ENCODE measurements around the gene GSE1. TPM values are rescaled to one million over a fixed set of nuclear protein-coding genes. Genes with fewer than 3 reads are reported as not detected.

Gene GSE1
- total RNA-seq, 1 experiment from 2014 or later: 1.9 TPM

DNA sequence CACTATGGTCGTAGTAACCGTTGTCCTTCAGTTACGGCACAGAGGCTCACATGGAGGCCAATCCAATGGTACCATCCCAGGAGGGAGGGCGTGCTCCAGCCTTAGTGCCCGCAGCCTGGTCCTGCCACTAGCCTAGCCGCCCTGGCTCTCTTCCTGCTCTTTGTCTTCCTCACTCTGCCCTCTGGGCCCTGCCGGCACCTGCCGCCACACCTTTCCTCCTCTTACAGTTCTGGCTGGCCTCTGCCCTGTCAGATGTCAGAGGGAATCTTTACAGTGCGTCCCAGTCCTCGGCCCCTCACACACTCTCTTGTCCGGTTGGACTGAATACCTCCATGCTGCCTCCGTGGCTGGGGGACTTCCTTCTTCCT lies 52.2 kb downstream of the GSE1 start:
- H3K9me2 ChIP-seq (replicated peaks; ENCODE audit: insufficient read depth, low read length): no peaks in the 10 kb centered on the region
- H3K4me1 ChIP-seq (ENCODE audit: low read length): no peaks in the 10 kb centered on the region
- H4K20me1 ChIP-seq (ENCODE audit: insufficient read depth, low read depth, low read length): 0 out of 2 replicates have a peak, but pooled peaks cover 4% of the 10 kb centered on the region
- H3K9me3 ChIP-seq (ENCODE audit: low read length): no peaks in the 10 kb centered on the region
- DNase-seq: no peak
- no peaks in the 10 kb centered on the region for H3K36me3 ChIP-seq (ENCODE audit: insufficient read depth, low read length)
- H2AFZ ChIP-seq (ENCODE audit: low read length): no peak overlapping the region
- no peak overlapping the region for H3K9ac ChIP-seq (ENCODE audit: low read length)
- no peaks in the 10 kb centered on the region for H3K79me2 ChIP-seq (ENCODE audit: low read length)
- no peak overlapping the region for H3K4me3 ChIP-seq (ENCODE audit: low read length)
- H3K27ac ChIP-seq (ENCODE audit: low read length): no peak overlapping the region
- no peaks in the 10 kb centered on the region for H3K27me3 ChIP-seq (ENCODE audit: low read length)
- no peak overlapping the region for H3K4me2 ChIP-seq (ENCODE audit: low read depth, low read length, poor library complexity, severe bottlenecking)

DNA sequence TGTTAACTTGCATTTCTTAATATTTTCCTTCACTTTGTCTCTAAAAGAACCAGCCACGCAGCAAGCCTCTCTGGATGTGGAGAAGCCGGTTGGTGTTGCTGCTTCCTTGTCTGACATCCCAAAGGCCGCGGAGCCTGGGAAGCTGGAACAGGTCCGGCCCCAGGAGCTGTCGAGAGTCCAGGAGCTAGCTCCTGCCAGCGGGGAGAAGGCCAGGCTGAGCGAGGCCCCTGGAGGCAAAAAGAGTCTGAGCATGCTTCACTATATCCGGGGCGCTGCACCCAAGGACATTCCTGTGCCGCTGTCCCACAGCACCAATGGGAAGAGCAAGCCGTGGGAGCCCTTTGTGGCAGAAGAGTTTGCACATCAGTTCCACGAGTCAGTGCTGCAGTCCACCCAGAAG lies 52.8 kb downstream of the GSE1 start:
- H3K4me1 ChIP-seq (ENCODE audit: low read length): no peaks in the 10 kb centered on the region
- no peak overlapping the region for H3K4me2 ChIP-seq (ENCODE audit: low read depth, low read length, poor library complexity, severe bottlenecking)
- H3K9me2 ChIP-seq (replicated peaks; ENCODE audit: insufficient read depth, low read length): no peaks in the 10 kb centered on the region
- no peaks in the 10 kb centered on the region for H3K79me2 ChIP-seq (ENCODE audit: low read length)
- no peaks in the 10 kb centered on the region for H3K36me3 ChIP-seq (ENCODE audit: insufficient read depth, low read length)
- 0 out of 2 replicates have a peak, but pooled peaks cover 4% of the 10 kb centered on the region for H4K20me1 ChIP-seq (ENCODE audit: insufficient read depth, low read depth, low read length)
- no peak overlapping the region for H3K27ac ChIP-seq (ENCODE audit: low read length)
- H3K9me3 ChIP-seq (ENCODE audit: low read length): no peaks in the 10 kb centered on the region
- H3K9ac ChIP-seq (ENCODE audit: low read length): no peak overlapping the region
- no peaks in the 10 kb centered on the region for H3K27me3 ChIP-seq (ENCODE audit: low read length)
- no peak overlapping the region for H3K4me3 ChIP-seq (ENCODE audit: low read length)
- DNase-seq: no peak
- H2AFZ ChIP-seq (ENCODE audit: low read length): no peak overlapping the region

DNA sequence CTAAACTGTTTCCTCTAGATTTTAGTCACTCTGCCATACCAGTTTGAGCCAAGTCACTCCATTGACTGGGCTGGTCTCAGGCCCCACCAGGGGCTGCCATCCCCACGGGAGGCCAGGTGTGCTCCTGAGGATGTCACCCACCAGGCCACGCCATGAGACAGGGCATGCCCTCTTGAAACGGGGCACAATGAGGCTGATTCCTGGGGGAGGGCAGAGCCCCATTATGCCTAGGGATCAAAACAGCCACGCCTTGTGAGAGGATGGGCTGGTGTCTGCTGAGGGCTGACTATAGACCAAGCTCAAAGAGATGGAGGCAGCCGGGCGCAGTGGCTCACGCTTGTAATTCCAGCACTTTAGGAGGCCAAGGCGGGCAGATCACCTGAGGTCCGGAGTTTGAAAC lies 54.1 kb downstream of the GSE1 start:
- H2AFZ ChIP-seq (ENCODE audit: low read length): no peak overlapping the region
- no peak overlapping the region for H3K4me2 ChIP-seq (ENCODE audit: low read depth, low read length, poor library complexity, severe bottlenecking)
- no peaks in the 10 kb centered on the region for H3K4me1 ChIP-seq (ENCODE audit: low read length)
- no peak overlapping the region for H3K27ac ChIP-seq (ENCODE audit: low read length)
- no peaks in the 10 kb centered on the region for H3K9me3 ChIP-seq (ENCODE audit: low read length)
- no peaks in the 10 kb centered on the region for H3K79me2 ChIP-seq (ENCODE audit: low read length)
- H3K9me2 ChIP-seq (replicated peaks; ENCODE audit: insufficient read depth, low read length): no peaks in the 10 kb centered on the region
- H3K4me3 ChIP-seq (ENCODE audit: low read length): no peak overlapping the region
- no peaks in the 10 kb centered on the region for H3K27me3 ChIP-seq (ENCODE audit: low read length)
- no peak for DNase-seq
- H4K20me1 ChIP-seq (ENCODE audit: insufficient read depth, low read depth, low read length): 0 out of 2 replicates have a peak, but pooled peaks cover 4% of the 10 kb centered on the region
- no peak overlapping the region for H3K9ac ChIP-seq (ENCODE audit: low read length)
- no peaks in the 10 kb centered on the region for H3K36me3 ChIP-seq (ENCODE audit: insufficient read depth, low read length)

DNA sequence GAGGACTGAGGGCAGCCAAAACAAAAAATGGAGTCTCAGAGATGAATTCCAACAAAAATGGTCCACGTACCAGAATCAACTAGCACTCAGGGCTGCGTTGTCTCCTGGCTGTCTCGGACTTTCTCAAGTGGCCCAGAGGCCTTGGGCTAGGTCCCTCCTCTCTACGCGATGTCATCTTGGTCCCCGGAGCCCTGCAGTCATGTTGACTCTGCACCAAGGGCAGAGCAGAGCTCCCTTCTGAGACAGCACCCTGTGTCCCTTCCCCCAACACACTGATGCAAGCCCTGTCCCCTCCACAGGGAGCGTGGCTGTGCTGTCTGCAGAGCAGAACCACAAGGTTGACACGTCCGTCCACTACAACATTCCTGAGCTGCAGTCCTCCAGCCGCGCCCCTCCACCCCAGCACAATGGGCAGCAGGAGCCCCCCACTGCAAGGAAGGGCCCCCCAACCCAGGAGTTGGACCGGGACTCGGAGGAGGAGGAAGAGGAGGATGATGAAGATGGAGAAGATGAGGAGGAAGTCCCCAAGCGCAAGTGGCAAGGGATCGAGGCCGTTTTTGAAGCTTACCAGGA lies 54.8 kb downstream of the GSE1 start:
- Histone ChIP-seq H3K36me3 (ENCODE audit: insufficient read depth, low read length) (no peaks in the 10 kb centered on the region), H3K27me3 (ENCODE audit: low read length) (no peaks in the 10 kb centered on the region), H3K9me3 (ENCODE audit: low read length) (no peaks in the 10 kb centered on the region), H3K4me1 (ENCODE audit: low read length) (no peaks in the 10 kb centered on the region), H3K9ac (ENCODE audit: low read length) (no peak overlapping the region), H3K9me2 (replicated peaks; ENCODE audit: insufficient read depth, low read length) (no peaks in the 10 kb centered on the region), H2AFZ (ENCODE audit: low read length) (no peak overlapping the region), H4K20me1 (ENCODE audit: insufficient read depth, low read depth, low read length) (0 out of 2 replicates have a peak, but pooled peaks cover 4% of the 10 kb centered on the region), H3K27ac (ENCODE audit: low read length) (no peak overlapping the region), H3K79me2 (ENCODE audit: low read length) (no peaks in the 10 kb centered on the region), H3K4me3 (ENCODE audit: low read length) (no peak overlapping the region), H3K4me2 (ENCODE audit: low read depth, low read length, poor library complexity, severe bottlenecking) (no peak overlapping the region)
- no peak for DNase-seq

DNA sequence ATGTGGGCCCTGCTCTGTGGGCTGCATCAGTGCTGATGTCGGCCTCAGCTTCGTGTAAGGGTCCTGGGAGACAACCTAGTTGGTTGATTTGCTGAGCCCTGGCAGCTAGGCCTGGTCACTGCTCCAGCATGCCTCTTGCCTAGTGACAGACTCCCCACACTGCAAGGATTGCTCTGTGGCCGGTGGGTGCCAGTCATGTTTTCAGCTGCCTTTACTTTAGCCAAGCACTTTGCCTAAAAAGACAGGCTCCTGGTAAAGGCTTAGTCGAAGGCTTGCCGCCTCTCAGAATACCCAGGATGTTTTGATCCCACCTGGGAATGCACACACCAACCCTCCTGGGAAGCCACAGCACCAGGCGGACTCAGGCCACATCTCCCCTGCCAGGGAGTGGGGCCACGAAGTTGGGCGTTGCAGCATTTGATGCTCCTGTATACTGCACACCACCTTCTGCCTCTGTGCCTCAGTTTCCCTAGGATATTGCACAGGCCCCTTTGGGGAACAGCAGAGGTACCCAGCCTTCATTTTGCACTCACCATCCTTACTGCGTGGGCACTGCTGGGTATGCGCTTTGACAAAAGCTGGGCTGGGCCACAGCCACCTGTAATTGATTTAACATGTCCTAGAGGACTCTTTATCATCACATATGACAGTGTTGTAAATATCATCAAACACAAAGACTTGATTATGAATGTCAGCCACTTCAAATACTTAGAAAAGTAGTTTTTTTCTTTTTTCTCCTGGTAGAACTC lies 55.7 kb downstream of the GSE1 start:
- Histone ChIP-seq H3K9me2 (replicated peaks; ENCODE audit: insufficient read depth, low read length) (no peaks in the 10 kb centered on the region), H3K36me3 (ENCODE audit: insufficient read depth, low read length) (no peaks in the 10 kb centered on the region), H3K4me2 (ENCODE audit: low read depth, low read length, poor library complexity, severe bottlenecking) (no peak overlapping the region), H3K79me2 (ENCODE audit: low read length) (no peaks in the 10 kb centered on the region), H3K27me3 (ENCODE audit: low read length) (no peaks in the 10 kb centered on the region), H2AFZ (ENCODE audit: low read length) (no peak overlapping the region), H3K4me3 (ENCODE audit: low read length) (no peak overlapping the region), H3K9me3 (ENCODE audit: low read length) (no peaks in the 10 kb centered on the region), H4K20me1 (ENCODE audit: insufficient read depth, low read depth, low read length) (0 out of 2 replicates have a peak, but pooled peaks cover 4% of the 10 kb centered on the region), H3K9ac (ENCODE audit: low read length) (no peak overlapping the region), H3K27ac (ENCODE audit: low read length) (no peak overlapping the region), H3K4me1 (ENCODE audit: low read length) (no peaks in the 10 kb centered on the region)
- no peak for DNase-seq

DNA sequence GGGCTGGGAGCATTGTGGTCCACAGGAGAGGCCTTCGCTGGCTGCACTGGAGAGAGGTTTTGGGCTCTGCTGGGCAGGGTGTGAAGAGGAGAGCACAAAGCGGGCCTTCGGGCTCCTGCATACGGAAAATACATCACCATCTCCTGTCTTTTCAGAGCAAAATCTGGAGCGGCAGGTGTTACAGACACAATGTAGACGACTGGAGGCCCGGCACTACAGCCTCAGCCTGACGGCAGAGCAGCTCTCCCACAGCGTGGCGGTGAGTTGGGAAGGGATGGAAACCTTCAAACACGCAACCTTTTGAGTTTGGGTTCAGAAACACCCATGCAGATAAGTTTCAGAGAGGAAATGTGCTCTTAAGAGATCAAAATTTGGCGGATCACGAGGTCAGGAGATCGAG lies 57.7 kb downstream of the GSE1 start:
- Histone ChIP-seq H3K27me3 (ENCODE audit: low read length) (no peaks in the 10 kb centered on the region), H3K4me2 (ENCODE audit: low read depth, low read length, poor library complexity, severe bottlenecking) (no peak overlapping the region), H4K20me1 (ENCODE audit: insufficient read depth, low read depth, low read length) (0 out of 2 replicates have a peak, but pooled peaks cover 4% of the 10 kb centered on the region), H3K9me2 (replicated peaks; ENCODE audit: insufficient read depth, low read length) (no peaks in the 10 kb centered on the region), H3K4me1 (ENCODE audit: low read length) (no peaks in the 10 kb centered on the region), H3K4me3 (ENCODE audit: low read length) (no peak overlapping the region), H3K36me3 (ENCODE audit: insufficient read depth, low read length) (no peaks in the 10 kb centered on the region; the same call in 1 of the 2 replicates), H3K9me3 (ENCODE audit: low read length) (no peaks in the 10 kb centered on the region), H3K9ac (ENCODE audit: low read length) (no peak overlapping the region), H3K27ac (ENCODE audit: low read length) (no peak overlapping the region), H3K79me2 (ENCODE audit: low read length) (no peaks in the 10 kb centered on the region), H2AFZ (ENCODE audit: low read length) (no peak overlapping the region)
- no peak for DNase-seq

DNA sequence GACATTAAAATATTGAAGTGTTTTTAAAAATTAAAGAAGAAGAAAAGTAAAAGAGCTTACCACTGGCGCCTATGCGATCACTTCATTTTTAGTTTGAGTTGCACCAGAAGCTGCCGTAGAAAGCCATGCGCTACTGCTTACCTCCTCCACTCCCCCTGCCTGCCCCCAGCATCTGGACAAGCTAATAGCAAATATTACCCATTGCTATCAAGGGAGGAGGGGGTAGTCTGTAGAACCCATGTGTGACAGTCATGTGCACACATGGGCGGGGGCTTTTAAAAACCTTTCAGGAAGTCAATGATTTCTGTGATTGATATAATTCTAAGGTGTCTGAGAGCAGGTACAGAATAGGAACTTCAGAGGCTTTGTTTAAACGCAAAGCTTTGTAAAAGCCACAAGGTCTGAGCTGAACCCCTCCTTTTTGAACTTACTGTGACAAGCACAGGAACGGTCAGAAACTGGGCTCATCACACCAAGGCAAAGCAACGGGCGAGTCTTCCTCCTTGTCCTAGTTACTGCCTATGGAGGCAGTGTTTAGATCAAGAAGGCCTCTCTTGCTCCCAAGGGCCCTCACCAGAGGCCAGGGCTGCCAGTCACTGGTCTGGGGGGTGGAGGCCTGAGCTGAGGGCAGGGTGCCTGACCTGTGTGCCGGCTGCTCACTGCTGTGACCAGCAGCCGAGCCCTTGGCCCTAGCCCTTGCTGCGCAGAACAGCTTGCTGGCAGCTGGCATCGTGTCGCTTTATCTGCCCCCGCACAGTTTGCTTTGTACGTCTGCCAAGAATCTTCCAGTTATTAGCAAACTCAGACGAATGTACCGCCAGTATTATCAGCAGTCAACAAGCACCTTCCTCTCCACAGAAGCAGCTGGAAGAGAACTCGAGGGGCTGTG lies 60.7 kb downstream of the GSE1 start:
- Histone ChIP-seq H3K27ac (ENCODE audit: low read length) (no peak overlapping the region), H3K9me2 (replicated peaks; ENCODE audit: insufficient read depth, low read length) (no peaks in the 10 kb centered on the region), H3K4me3 (ENCODE audit: low read length) (no peak overlapping the region), H3K4me1 (ENCODE audit: low read length) (no peaks in the 10 kb centered on the region), H3K27me3 (ENCODE audit: low read length) (no peaks in the 10 kb centered on the region), H3K9me3 (ENCODE audit: low read length) (no peaks in the 10 kb centered on the region), H3K36me3 (ENCODE audit: insufficient read depth, low read length) (no peaks in the 10 kb centered on the region; the same call in 1 of the 2 replicates), H3K4me2 (ENCODE audit: low read depth, low read length, poor library complexity, severe bottlenecking) (no peak overlapping the region), H3K79me2 (ENCODE audit: low read length) (no peaks in the 10 kb centered on the region), H4K20me1 (ENCODE audit: insufficient read depth, low read depth, low read length) (0 out of 2 replicates have a peak, but pooled peaks cover 3% of the 10 kb centered on the region), H2AFZ (ENCODE audit: low read length) (no peak overlapping the region), H3K9ac (ENCODE audit: low read length) (no peak overlapping the region)
- DNase-seq: no peak

DNA sequence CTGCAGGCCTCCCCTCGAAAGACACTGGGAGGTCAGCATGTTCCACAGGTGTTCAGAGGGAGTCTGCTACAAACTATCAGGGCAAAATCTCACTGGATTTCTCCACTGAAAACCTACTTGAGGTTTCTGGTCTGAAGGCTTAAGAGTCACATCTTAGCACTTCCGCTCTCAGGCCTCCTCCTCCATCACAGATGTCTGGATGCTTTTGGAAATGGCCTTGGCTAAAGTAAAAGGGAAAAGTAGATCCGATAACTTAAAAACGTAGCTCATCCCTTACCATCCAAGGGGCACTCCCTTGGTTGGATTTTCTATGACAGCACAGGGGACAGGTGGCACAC lies 61.3 kb downstream of the GSE1 start:
- no peaks in the 10 kb centered on the region for H3K9me2 ChIP-seq (replicated peaks; ENCODE audit: insufficient read depth, low read length)
- no peaks in the 10 kb centered on the region for H3K27me3 ChIP-seq (ENCODE audit: low read length)
- no peaks in the 10 kb centered on the region; the same call in 1 of the 2 replicates for H3K36me3 ChIP-seq (ENCODE audit: insufficient read depth, low read length)
- H3K79me2 ChIP-seq (ENCODE audit: low read length): no peaks in the 10 kb centered on the region
- no peak overlapping the region for H3K4me2 ChIP-seq (ENCODE audit: low read depth, low read length, poor library complexity, severe bottlenecking)
- no peaks in the 10 kb centered on the region for H3K4me1 ChIP-seq (ENCODE audit: low read length)
- no peak overlapping the region for H3K27ac ChIP-seq (ENCODE audit: low read length)
- no peaks in the 10 kb centered on the region for H3K9me3 ChIP-seq (ENCODE audit: low read length)
- no peak overlapping the region for H3K4me3 ChIP-seq (ENCODE audit: low read length)
- no peak overlapping the region for H2AFZ ChIP-seq (ENCODE audit: low read length)
- H4K20me1 ChIP-seq (ENCODE audit: insufficient read depth, low read depth, low read length): no peaks in the 10 kb centered on the region
- H3K9ac ChIP-seq (ENCODE audit: low read length): no peak overlapping the region
- DNase-seq: no peak

Measured in Karpas-422 (cell line).